OCI-LY1 (cell line): ENCODE data around the gene FITM2.

Experiments used
- H2AFZ ChIP-seq: fragments of 200-600 bp; sonication (generic), shearing (Covaris generic); 2 replicates; pipeline ENCODE4 v1.6.0; 2014; ENCODE audit warnings: antibody characterized with exemption, mild to moderate bottlenecking, low read length
- H3F3A ChIP-seq: fragments of 200-600 bp; sonication (generic), shearing (Covaris generic); 2 replicates; pipeline ENCODE4 v1.6.0; 2014; ENCODE audit warnings: mild to moderate bottlenecking, antibody characterized with exemption, low read length, moderate library complexity; ENCODE audit not compliant: insufficient read depth
- H3K27ac ChIP-seq: fragments of 200-600 bp; sonication (generic); 2 replicates; pipeline ENCODE4 v1.5.1; 2014; ENCODE audit warnings: low read length, mixed run types, mild to moderate bottlenecking, low read depth; ENCODE audit not compliant: poor library complexity, severe bottlenecking
- H3K27me3 ChIP-seq: fragments of 200-600 bp; sonication (generic); 2 replicates; pipeline ENCODE4 v1.6.0; 2014; ENCODE audit warnings: antibody characterized with exemption, mild to moderate bottlenecking, low read length, moderate library complexity; ENCODE audit not compliant: insufficient read depth
- H3K36me3 ChIP-seq: fragments of 200-600 bp; sonication (generic); 2 replicates; pipeline ENCODE4 v1.6.1; 2014; ENCODE audit warnings: mild to moderate bottlenecking, antibody characterized with exemption, low read length, moderate library complexity, mixed read lengths; ENCODE audit not compliant: insufficient read depth
- H3K4me1 ChIP-seq: fragments of 200-600 bp; sonication (generic); 2 replicates; pipeline ENCODE4 v1.5.1; 2014; ENCODE audit warnings: mild to moderate bottlenecking, low read length, moderate library complexity; ENCODE audit not compliant: insufficient read depth, severe bottlenecking
- H3K4me2 ChIP-seq: fragments of 200-600 bp; sonication (generic), shearing (Covaris generic); 2 replicates; pipeline ENCODE4 v1.6.1; 2014; ENCODE audit warnings: low read length
- H3K4me3 ChIP-seq: fragments of 200-600 bp; sonication (generic); 2 replicates; pipeline ENCODE4 v1.5.1; 2014; ENCODE audit warnings: low read length, low read depth, mild to moderate bottlenecking, mixed read lengths; ENCODE audit not compliant: poor library complexity, severe bottlenecking
- H3K79me2 ChIP-seq: fragments of 200-600 bp; shearing (Covaris generic); 2 replicates; pipeline ENCODE4 v1.6.1; 2016; ENCODE audit warnings: mixed run types, low read length, mixed read lengths; ENCODE audit not compliant: insufficient read depth
- H3K9ac ChIP-seq: fragments of 200-600 bp; sonication (generic), shearing (Covaris generic); 2 replicates; pipeline ENCODE4 v1.6.1; 2014; ENCODE audit warnings: mild to moderate bottlenecking, low read length, mixed read lengths
- H3K9me2 ChIP-seq: fragments of 200-600 bp; sonication (generic), shearing (Covaris generic); 2 replicates; pipeline ENCODE4 v1.6.1; 2014; ENCODE audit warnings: low read depth, mild to moderate bottlenecking, low read length, mixed read lengths
- H3K9me3 ChIP-seq: fragments of 200-600 bp; shearing (Covaris generic); 2 replicates; pipeline ENCODE4 v1.6.1; 2014; ENCODE audit warnings: low read length, mixed read lengths
- H4K20me1 ChIP-seq: fragments of 200-600 bp; sonication (generic), shearing (Covaris generic); 2 replicates; pipeline ENCODE4 v1.6.0; 2016; ENCODE audit warnings: mild to moderate bottlenecking, low read length; ENCODE audit not compliant: insufficient read depth
- CTCF ChIP-seq: fragments of 200-600 bp; sonication (generic), shearing (Covaris generic); IDR thresholded peaks from 2 replicates; pipeline ENCODE4 v1.5.1; 2017; ENCODE audit warnings: mild to moderate bottlenecking, antibody characterized with exemption, low read length, moderate library complexity, mixed read lengths
- EZH2 ChIP-seq: fragments of 200-600 bp; sonication (generic), shearing (Covaris generic); IDR thresholded peaks from 2 replicates; pipeline ENCODE4 v1.8.0; 2017; ENCODE audit warnings: borderline replicate concordance, mixed run types, mild to moderate bottlenecking, antibody characterized with exemption, low read length, moderate library complexity, mixed read lengths

The FITM2 gene

GRCh38 chr20:44264287-44264686 lies 46.7 kb downstream of the FITM2 start:
- no peak for TF ChIP-seq EZH2
- TF ChIP-seq CTCF, result no peak
- Histone ChIP-seq H3K36me3 (no peaks in the 10 kb centered on the region), H3K4me3 (no peak overlapping the region), H4K20me1 (no peaks in the 10 kb centered on the region), H3K27me3 (no peaks in the 10 kb centered on the region), H3F3A (no peaks in the 10 kb centered on the region), H3K4me1 (no peaks in the 10 kb centered on the region), H3K9me2 (no peaks in the 10 kb centered on the region), H3K9me3 (no peaks in the 10 kb centered on the region), H3K4me2 (no peak overlapping the region), H3K9ac (no peak overlapping the region), H3K79me2 (no peaks in the 10 kb centered on the region), H2AFZ (no peak overlapping the region), H3K27ac (no peak overlapping the region)

DNA sequence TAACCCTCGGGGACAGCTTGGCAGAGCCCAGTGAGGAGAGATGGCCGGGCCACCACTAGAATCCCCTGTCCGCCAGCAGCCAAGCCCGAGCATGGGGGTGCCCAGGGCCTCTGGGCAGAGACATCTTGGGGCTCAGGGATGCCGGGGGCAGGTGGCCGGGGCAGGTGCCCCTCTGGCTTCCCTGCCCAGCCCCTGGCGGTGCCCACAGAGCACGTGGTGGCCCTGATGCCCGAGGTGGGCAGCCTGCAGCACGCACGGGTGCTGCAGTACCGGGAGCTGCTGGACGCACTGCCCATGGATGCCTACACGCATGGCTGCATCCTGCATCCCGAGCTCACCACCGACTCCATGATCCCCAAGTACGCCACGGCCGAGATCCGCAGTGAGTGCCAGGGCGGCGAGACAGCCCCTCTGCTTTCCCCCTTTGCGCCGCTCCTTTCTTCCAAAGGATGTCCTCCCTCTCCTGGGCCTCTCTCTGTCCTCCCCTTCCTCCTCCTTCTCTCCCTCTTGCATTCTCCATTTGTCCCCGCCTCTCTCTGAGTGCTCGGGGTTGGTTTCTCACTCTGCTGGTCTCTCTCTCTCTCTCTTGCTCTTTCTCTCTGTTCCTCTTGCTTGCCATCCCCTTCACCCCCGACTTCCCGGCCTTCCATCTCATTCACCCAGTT lies 52.6 kb downstream of the FITM2 start:
- TF ChIP-seq CTCF (no peak), EZH2 (no peak)
- Histone ChIP-seq H4K20me1 (no peaks in the 10 kb centered on the region), H3K4me2 (no peak overlapping the region), H3K36me3 (no peaks in the 10 kb centered on the region), H3K27me3 (no peaks in the 10 kb centered on the region; the same call in 1 of the 2 replicates), H3K4me3 (no peak overlapping the region), H3K9me2 (no peaks in the 10 kb centered on the region), H3F3A (no peaks in the 10 kb centered on the region), H3K79me2 (no peaks in the 10 kb centered on the region), H3K4me1 (no peaks in the 10 kb centered on the region), H3K9me3 (no peaks in the 10 kb centered on the region), H2AFZ (no peak overlapping the region), H3K9ac (no peak overlapping the region), H3K27ac (no peak overlapping the region)

GRCh38 chr20:44256961-44257360 lies 54.0 kb downstream of the FITM2 start:
- Histone ChIP-seq H2AFZ (no peak overlapping the region), H3K79me2 (no peaks in the 10 kb centered on the region), H3K4me1 (no peaks in the 10 kb centered on the region), H3K4me3 (no peak overlapping the region), H3K4me2 (no peak overlapping the region), H3K9me2 (no peaks in the 10 kb centered on the region), H3F3A (no peaks in the 10 kb centered on the region), H3K27ac (no peak overlapping the region), H3K9ac (no peak overlapping the region), H4K20me1 (no peaks in the 10 kb centered on the region), H3K36me3 (no peaks in the 10 kb centered on the region), H3K27me3 (no peaks in the 10 kb centered on the region; the same call in 1 of the 2 replicates), H3K9me3 (no peaks in the 10 kb centered on the region)
- TF ChIP-seq CTCF (no peak), EZH2 (no peak)
